H9 (cell line): ENCODE measurements around the gene NFS1. TPM values are rescaled to one million over a fixed set of nuclear protein-coding genes. Genes with fewer than 3 reads are reported as not detected.
"Not testable (repeated sequence)": the region's sequence is repeated elsewhere in the genome, so short reads cannot be mapped to it uniquely, and the experiment has no call there.

Experiments
- DNase-seq: peaks from one replicate; pipeline ENCODE4 v3.0.0-alpha.2; 2017
- H2AFZ ChIP-seq: one replicate; pipeline ENCODE4 v1.6.1; 2013; ENCODE audit warnings: mild to moderate bottlenecking, low read length, control low read depth, moderate library complexity
- H2AK5ac ChIP-seq: 2 replicates; pipeline ENCODE4 v1.6.1; 2013; ENCODE audit warnings: low read length, control low read depth, mixed read lengths; ENCODE audit not compliant: insufficient read length
- H2BK120ac ChIP-seq: one replicate; pipeline ENCODE4 v1.6.1; 2013; ENCODE audit warnings: low read depth, mild to moderate bottlenecking, low read length, control low read depth, inconsistent platforms; ENCODE audit not compliant: poor library complexity, severe bottlenecking
- H2BK12ac ChIP-seq: 2 replicates; pipeline ENCODE4 v1.6.1; 2013; ENCODE audit warnings: low read length, control low read depth, mixed read lengths, low read depth; ENCODE audit not compliant: insufficient read length
- H2BK15ac ChIP-seq: 2 replicates; pipeline ENCODE4 v1.6.1; 2013; ENCODE audit warnings: low read depth, low read length, control low read depth
- H2BK20ac ChIP-seq: one replicate; pipeline ENCODE4 v1.6.1; 2013; ENCODE audit warnings: low read depth, mild to moderate bottlenecking, low read length, control low read depth, inconsistent platforms; ENCODE audit not compliant: poor library complexity, severe bottlenecking
- H2BK5ac ChIP-seq: 2 replicates; pipeline ENCODE4 v1.6.1; 2013; ENCODE audit warnings: low read length, control low read depth, mixed read lengths; ENCODE audit not compliant: insufficient read length
- H3K14ac ChIP-seq: 2 replicates; pipeline ENCODE4 v1.6.1; 2013; ENCODE audit warnings: low read length, control low read depth; ENCODE audit not compliant: insufficient read depth
- H3K18ac ChIP-seq: 2 replicates; pipeline ENCODE4 v1.6.1; 2013; ENCODE audit warnings: low read depth, mild to moderate bottlenecking, mixed read lengths, low read length, control low read depth; ENCODE audit not compliant: insufficient read length
- H3K23ac ChIP-seq: 2 replicates; pipeline ENCODE4 v1.6.1; 2013; ENCODE audit warnings: low read length, control low read depth, mixed read lengths, low read depth; ENCODE audit not compliant: insufficient read length
- H3K23me2 ChIP-seq: 2 replicates; pipeline ENCODE4 v1.6.1; 2013; ENCODE audit warnings: low read depth, mild to moderate bottlenecking, mixed read lengths, low read length, control low read depth; ENCODE audit not compliant: insufficient read length, poor library complexity, severe bottlenecking
- H3K27ac ChIP-seq: 2 replicates; pipeline ENCODE4 v1.5.1; 2013; ENCODE audit warnings: low read length, control low read depth, mixed read lengths, low read depth; ENCODE audit not compliant: insufficient read length
- H3K27me3 ChIP-seq: 2 replicates; pipeline ENCODE4 v1.6.1; 2013; ENCODE audit warnings: low read length, control low read depth, inconsistent platforms; ENCODE audit not compliant: insufficient read depth
- H3K4ac ChIP-seq: 2 replicates; pipeline ENCODE4 v1.6.1; 2013; ENCODE audit warnings: low read depth, mild to moderate bottlenecking, control low read depth, inconsistent platforms, low read length, moderate library complexity
- H3K4me1 ChIP-seq: 2 replicates; pipeline ENCODE4 v1.6.1; 2013; ENCODE audit warnings: low read length, control low read depth, inconsistent platforms; ENCODE audit not compliant: insufficient read depth
- H3K4me2 ChIP-seq: 2 replicates; pipeline ENCODE4 v1.6.1; 2013; ENCODE audit warnings: low read length, control low read depth, mixed read lengths; ENCODE audit not compliant: insufficient read length, insufficient read depth
- H3K56ac ChIP-seq: 2 replicates; pipeline ENCODE4 v1.6.1; 2013; ENCODE audit warnings: low read depth, mild to moderate bottlenecking, mixed read lengths, low read length, control low read depth; ENCODE audit not compliant: insufficient read length
- H3K79me1 ChIP-seq: 2 replicates; pipeline ENCODE4 v1.6.1; 2013; ENCODE audit warnings: low read depth, mild to moderate bottlenecking, moderate library complexity, low read length, control low read depth, inconsistent platforms; ENCODE audit not compliant: insufficient read depth, poor library complexity, severe bottlenecking
- H3K79me2 ChIP-seq: 2 replicates; pipeline ENCODE4 v1.6.1; 2013; ENCODE audit warnings: low read length, control low read depth, inconsistent platforms; ENCODE audit not compliant: insufficient read depth
- H3K9ac ChIP-seq: 2 replicates; pipeline ENCODE4 v1.6.1; 2013; ENCODE audit warnings: low read length, control low read depth, mixed read lengths; ENCODE audit not compliant: insufficient read length; ENCODE audit errors: extremely low read depth
- H3K9me3 ChIP-seq: one replicate; pipeline ENCODE4 v1.6.1; 2013; ENCODE audit warnings: low read depth, low read length, inconsistent platforms; ENCODE audit not compliant: control insufficient read depth
- H3T11ph ChIP-seq: one replicate; pipeline ENCODE4 v1.6.1; 2013; ENCODE audit warnings: mild to moderate bottlenecking, low read length, control low read depth, inconsistent platforms
- H4K20me1 ChIP-seq: one replicate; pipeline ENCODE4 v1.6.1; 2013; ENCODE audit not compliant: control insufficient read depth, insufficient read length, insufficient read depth
- H4K5ac ChIP-seq: 2 replicates; pipeline ENCODE4 v1.6.1; 2013; ENCODE audit warnings: low read depth, mild to moderate bottlenecking, mixed read lengths, low read length, control low read depth; ENCODE audit not compliant: insufficient read length
- H4K8ac ChIP-seq: replicated peaks from 2 replicates; pipeline ENCODE4 v1.6.1; 2013; ENCODE audit warnings: low read length, control low read depth, mixed read lengths, low read depth; ENCODE audit not compliant: insufficient read length
- H4K91ac ChIP-seq: 2 replicates; pipeline ENCODE4 v1.6.1; 2013; ENCODE audit warnings: low read depth, mild to moderate bottlenecking, moderate library complexity, mixed read lengths, low read length, control low read depth; ENCODE audit not compliant: insufficient read length
- H3K27ac Mint-ChIP-seq, 3 experiments: 2 replicates in 2 of 3; 3 replicates in 1 of 3; pipeline ENCODE4 v1.8.0; 2020 to 2021; ENCODE audit warnings: mixed read lengths in 3 of 3, mild to moderate bottlenecking in 1 of 3, moderate library complexity in 1 of 3
- H3K27me3 Mint-ChIP-seq: 2 replicates; pipeline ENCODE4 v1.8.0; 2021; ENCODE audit warnings: low read depth, mild to moderate bottlenecking, moderate library complexity, mixed read lengths
- H3K36me3 Mint-ChIP-seq, 3 experiments: 2 replicates in 2 of 3; 3 replicates in 1 of 3; pipeline ENCODE4 v1.8.0; 2020 to 2021; ENCODE audit warnings: low read depth in 3 of 3, mixed read lengths in 3 of 3; ENCODE audit not compliant: insufficient read depth in 1 of 3
- H3K4me1 Mint-ChIP-seq, 2 experiments: 2 replicates each; pipeline ENCODE4 v1.8.0; 2020; ENCODE audit warnings: mixed read lengths in 2 of 2
- H3K4me3 Mint-ChIP-seq, 2 experiments: 2 replicates in 1 of 2; 3 replicates in 1 of 2; pipeline ENCODE4 v1.8.0; 2020 to 2021; ENCODE audit warnings: mild to moderate bottlenecking in 2 of 2, mixed read lengths in 2 of 2, moderate library complexity in 1 of 2
- H3K9me3 Mint-ChIP-seq, 2 experiments: 2 replicates in 1 of 2; 3 replicates in 1 of 2; pipeline ENCODE4 v1.8.0; 2020; ENCODE audit warnings: mild to moderate bottlenecking in 2 of 2, mixed read lengths in 2 of 2, moderate library complexity in 1 of 2
- CTCF ChIP-seq: fragments of 200-600 bp; sonication (generic); conservative IDR thresholded peaks from 3 replicates; pipeline ENCODE4 v1.8.0; 2021; ENCODE audit warnings: antibody characterized with exemption, mild to moderate bottlenecking
- WGBS: extraction: QIAGEN DNeasy Blood & Tissue Kit; methylation state at CpG from one replicate; pipeline ENCODE4 v1.1.7; 2013; ENCODE audit warnings: missing lambda C conversion rate, low lambda C conversion rate, mixed read lengths; ENCODE audit not compliant: insufficient read length; ENCODE audit errors: extremely low coverage; 5-methylcytosine and 5-hydroxymethylcytosine counted together
- total RNA-seq: library from RNA; stranded (reverse); gene quantifications from 2 replicates; pipeline ENCODE4 v1.2.1, GENCODE V29; 2021

Gene NFS1
- total RNA-seq, 1 experiment from 2014 or later: 26.6 TPM

- Mint-ChIP-seq H3K9me3 (no peaks in the 10 kb centered on the region), H3K27ac (peak overlapping the region in 1 of 3 experiments; percentile 92; a peak in 3 of 7 replicates), H3K36me3 (peaks cover 55 to 92% (median 91%) of the 10 kb centered on the region in 3 experiments), H3K27me3 (no peaks in the 10 kb centered on the region), H3K4me3 (no peak overlapping the region), H3K4me1 (peaks cover 3 to 6% of the 10 kb centered on the region in 2 experiments)
- no peak overlapping the region for H2BK20ac ChIP-seq
- no peak overlapping the region for H3K4me2 ChIP-seq
- H3K79me1 ChIP-seq: peaks cover 5% of the 10 kb centered on the region
- H3K14ac ChIP-seq: no peak overlapping the region
- H4K5ac ChIP-seq: no peak overlapping the region
- H4K20me1 ChIP-seq: no peaks in the 10 kb centered on the region
- H2AK5ac ChIP-seq: no peak overlapping the region
- H3K27me3 ChIP-seq: no peaks in the 10 kb centered on the region
- H2BK15ac ChIP-seq: no peak overlapping the region
- H2BK12ac ChIP-seq: no peak overlapping the region
- H3K27ac ChIP-seq: no peak overlapping the region
- H3K9ac ChIP-seq: no peak overlapping the region
- H3K9me3 ChIP-seq: no peaks in the 10 kb centered on the region
- H3K4me1 ChIP-seq: no peaks in the 10 kb centered on the region
- no peak overlapping the region for H3K56ac ChIP-seq
- DNase-seq: no peak
- TF ChIP-seq CTCF: no peak
- no peak overlapping the region for H3K4ac ChIP-seq
- H4K91ac ChIP-seq: no peak overlapping the region
- no peak overlapping the region for H3K23ac ChIP-seq
- H2BK5ac ChIP-seq: no peak overlapping the region
- H3K23me2 ChIP-seq: no peaks in the 10 kb centered on the region
- no peak overlapping the region for H4K8ac ChIP-seq
- no CpG with 5 or more reads among the region's 4 CpGs for WGBS
- no peaks in the 10 kb centered on the region for H3K79me2 ChIP-seq
- no peak overlapping the region for H2BK120ac ChIP-seq
- H3T11ph ChIP-seq: no peak overlapping the region
- no peak overlapping the region for H2AFZ ChIP-seq
- no peak overlapping the region for H3K18ac ChIP-seq
Observed at GRCh38 chr20:35714127-35714526, 15.0 kb upstream of the NFS1 start.

- Mint-ChIP-seq H3K36me3 (peaks cover 53 to 92% (median 90%) of the 10 kb centered on the region in 3 experiments), H3K27ac (peak overlapping the region; percentile 48 to 83 (median 72); a peak in 4 of 7 replicates)
- not testable (repeated sequence) for H2BK15ac ChIP-seq, H4K5ac ChIP-seq, H3K56ac ChIP-seq, H2AFZ ChIP-seq, H2BK12ac ChIP-seq, H2BK20ac ChIP-seq, H3K79me1 ChIP-seq, H3K27me3 Mint-ChIP-seq, H3T11ph ChIP-seq, H3K27me3 ChIP-seq, H3K23me2 ChIP-seq, H3K18ac ChIP-seq, H3K4me1 Mint-ChIP-seq, H4K91ac ChIP-seq, H2AK5ac ChIP-seq, DNase-seq, H3K14ac ChIP-seq, H4K8ac ChIP-seq, H2BK120ac ChIP-seq, H3K4ac ChIP-seq, H3K9me3 Mint-ChIP-seq, H3K4me2 ChIP-seq, H3K23ac ChIP-seq, H4K20me1 ChIP-seq, H3K27ac ChIP-seq, H3K4me1 ChIP-seq, H3K4me3 Mint-ChIP-seq, H3K9me3 ChIP-seq, H3K79me2 ChIP-seq, H2BK5ac ChIP-seq, H3K9ac ChIP-seq
- WGBS: no CpG with 5 or more reads among the region's 9 CpGs
Observed at GRCh38 chr20:35713120-35713519, 14.0 kb upstream of the NFS1 start.
